Myocyte (in vitro differentiated cells): ENCODE results near the gene TTC39C. TPM values are rescaled to one million over a fixed set of nuclear protein-coding genes. Genes with fewer than 3 reads are reported as not detected.
"Not testable (repeated sequence)": the region's sequence is repeated elsewhere in the genome, so short reads cannot be mapped to it uniquely, and the experiment has no call there.

Source experiments
- DNase-seq: peaks from one replicate; pipeline ENCODE4 v3.0.0-alpha.2; 2012; ENCODE audit warnings: low read depth
- total RNA-seq: library from RNA; depleted of rRNA; stranded (reverse); fragments of >200 nt; gene quantifications from 2 replicates; pipeline ENCODE4 v1.2.3, GENCODE V29; 2014

The TTC39C gene
- total RNA-seq, 1 donor from 2014 or later, result 14.8 TPM

DNA sequence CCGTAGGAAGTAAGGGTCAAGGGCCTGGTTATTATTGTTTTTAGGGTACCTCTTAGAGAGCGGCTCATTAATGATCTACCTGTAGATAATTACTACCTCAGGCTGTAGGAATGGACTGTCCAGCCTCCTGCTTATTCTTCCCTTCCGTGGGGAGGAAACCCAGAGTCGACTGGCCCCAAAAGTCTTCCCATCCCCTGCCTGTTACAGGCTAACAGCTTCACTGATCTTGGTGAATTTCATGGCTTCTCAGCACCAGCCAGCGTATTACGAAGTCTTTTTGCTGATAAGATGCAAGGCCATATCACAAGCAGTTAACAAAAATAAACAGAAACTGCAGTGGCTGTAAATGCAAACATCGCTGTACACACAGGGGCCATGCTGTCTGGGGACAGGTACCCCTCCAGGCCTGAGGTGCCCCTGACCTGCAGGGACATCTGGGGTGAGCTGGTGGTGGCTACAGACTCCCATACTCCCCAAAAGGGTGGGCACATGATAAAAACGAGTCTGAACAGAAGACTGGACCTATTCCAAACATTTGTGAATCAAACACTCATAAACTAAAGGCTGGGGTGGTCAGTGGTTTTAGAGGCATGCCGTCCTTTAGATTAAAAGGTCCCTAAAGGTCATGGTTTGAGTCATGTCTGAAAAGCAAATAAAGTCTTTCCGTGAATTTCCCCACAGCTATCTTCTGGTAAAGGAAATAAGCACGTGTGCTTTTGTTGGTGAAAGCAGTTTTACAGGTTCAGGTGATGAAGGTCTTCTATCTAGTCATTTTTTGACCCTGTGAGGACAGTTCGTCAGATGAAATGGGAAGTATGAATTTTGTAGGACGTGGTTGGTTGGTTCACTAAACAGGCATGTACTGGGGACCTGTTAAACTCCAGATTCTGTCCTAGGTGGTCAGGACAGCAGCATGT, 36.7 kb downstream of the TTC39C start:
- no peak for DNase-seq

DNA sequence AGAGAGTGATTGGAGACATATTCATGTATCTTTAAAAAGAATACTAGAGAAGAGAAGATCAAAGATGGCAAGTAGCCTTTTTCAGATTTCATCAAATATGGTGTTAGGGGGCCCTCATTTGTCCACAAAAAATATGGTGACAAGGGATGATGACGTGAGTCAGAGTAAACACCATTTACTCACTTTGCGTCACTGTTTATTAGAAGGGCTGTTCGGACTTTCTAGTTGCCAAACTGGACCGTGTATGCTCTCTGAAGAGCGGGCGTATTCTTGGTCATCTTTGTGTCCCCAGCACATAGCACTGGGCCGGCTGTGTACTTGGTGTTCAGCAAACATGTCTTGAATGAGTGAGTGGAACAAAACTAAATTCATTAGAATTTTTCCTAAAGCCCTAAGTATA, 37.5 kb downstream of the TTC39C start:
- no peak for DNase-seq

DNA sequence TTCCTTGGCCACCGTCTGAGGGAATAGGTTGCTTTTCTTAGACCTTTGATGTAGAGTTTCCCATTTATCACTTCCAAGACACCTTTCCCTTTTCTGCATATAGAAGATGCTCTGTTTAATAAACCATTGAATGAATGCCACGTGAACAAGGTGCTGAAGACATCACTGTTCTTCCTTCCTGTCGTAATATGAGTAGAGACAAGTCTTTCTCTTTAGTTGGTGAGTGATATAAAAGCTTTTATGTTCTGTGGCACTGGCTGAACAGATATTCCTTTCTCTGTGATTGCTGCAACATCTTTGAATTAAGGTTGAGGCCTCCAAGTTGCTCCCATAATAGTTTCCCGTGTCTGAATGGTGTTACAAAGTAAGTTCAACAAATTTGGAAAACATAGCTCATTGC, 38.7 kb downstream of the TTC39C start:
- DNase-seq, result no peak

GRCh38 chr18:24054130-24054529, 39.6 kb downstream of the TTC39C start:
- DNase-seq, result peak; percentile 44

DNA sequence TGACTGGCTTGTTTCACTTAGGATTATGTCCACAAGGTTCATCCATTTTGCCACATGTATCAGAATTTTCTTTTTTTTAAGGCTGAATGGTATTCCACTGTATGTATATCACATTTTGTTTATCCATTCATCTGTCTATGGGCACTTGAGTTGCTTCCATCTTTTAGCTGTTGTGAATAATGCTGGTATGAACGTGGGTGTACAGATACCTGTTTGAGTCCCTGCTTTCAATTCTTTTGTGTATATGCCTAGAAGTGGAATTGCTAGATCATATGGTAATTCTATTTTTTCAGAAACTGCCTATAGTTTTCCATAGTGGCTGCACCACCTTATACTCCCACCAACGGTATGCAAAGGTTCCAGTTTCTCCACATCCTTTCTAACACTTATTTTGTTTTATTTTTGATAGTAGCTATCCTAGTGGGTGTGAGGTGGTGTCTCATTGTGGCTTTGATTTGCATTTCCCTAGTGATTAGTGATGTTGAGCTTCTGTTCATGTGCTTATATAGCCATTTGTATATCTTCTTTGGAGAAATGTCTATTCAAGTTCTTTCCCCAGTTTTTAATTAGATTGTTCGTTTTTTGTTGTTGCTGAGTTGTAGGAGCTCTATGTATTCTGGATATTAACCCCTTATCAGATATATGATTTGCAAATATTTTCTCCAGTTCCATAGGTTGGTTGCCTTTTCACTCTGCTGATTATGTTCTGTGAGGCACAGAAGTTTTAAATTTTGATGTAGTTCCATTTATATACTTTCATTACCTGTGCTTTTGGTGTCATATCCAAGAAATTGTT, 40.7 kb downstream of the TTC39C start:
- DNase-seq, result no peak

DNA sequence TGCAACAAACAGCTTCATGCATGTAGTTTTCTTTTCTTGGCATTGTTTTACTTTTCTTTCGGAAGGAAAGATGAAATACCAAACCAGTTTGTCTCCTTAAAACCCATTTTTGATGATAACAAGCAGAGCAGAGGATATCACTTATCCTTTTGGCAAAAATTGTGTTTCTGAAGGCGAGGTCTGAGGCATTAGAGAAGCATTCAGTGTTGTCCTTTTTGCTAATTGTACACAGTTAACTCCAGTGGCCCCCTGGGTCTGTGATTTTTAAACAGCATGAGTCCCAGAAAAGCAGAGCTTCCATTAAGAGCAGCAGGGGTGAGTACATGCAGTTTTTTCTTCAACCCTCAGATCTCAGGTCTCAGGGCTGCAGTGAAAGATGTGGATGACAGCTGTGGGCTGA, 41.3 kb downstream of the TTC39C start:
- DNase-seq, result no peak

DNA sequence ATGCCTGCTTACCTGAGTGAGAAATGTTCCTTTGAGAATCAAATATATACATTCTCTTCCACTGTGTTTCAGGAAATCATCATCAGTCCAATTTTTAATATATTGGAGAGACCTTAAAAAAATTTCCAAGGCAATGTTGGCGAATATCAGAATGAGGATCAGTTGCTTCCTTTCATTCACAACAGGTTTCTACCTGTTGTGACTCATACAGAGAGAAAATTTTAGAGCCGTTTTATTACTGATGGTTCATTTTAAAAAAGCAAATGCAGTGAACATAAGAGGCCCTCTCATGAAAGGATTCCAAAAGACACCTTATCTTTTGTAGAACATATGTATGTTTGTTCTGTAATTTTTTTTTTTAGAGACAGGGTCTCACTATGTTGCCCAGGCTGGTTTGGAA, 42.0 kb downstream of the TTC39C start:
- no peak for DNase-seq

GRCh38 chr18:24057804-24058203, 43.2 kb downstream of the TTC39C start:
- DNase-seq, result no peak

DNA sequence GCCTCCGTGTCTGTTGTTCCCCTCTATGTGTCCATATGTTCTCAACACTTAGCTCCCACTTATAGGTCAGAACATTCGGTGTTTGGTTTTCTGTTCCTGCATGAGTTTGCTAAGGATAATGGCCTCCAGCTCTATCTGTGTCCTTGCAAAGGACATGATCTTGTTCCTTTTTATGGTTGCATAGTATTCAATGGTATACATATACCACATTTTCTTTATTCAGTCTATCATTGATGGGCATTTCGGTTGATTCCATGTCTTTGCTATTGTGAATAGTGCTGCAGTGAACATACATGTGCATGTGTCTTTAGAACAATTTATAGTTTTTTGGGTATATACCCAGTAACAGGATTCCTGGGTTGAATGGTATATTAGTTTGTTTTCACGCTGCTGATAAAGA, 44.8 kb downstream of the TTC39C start:
- not testable (repeated sequence) for DNase-seq

- no peak for DNase-seq
These were observed 46.1 kb downstream of the TTC39C start for GRCh38 chr18:24060644-24061043.

DNA sequence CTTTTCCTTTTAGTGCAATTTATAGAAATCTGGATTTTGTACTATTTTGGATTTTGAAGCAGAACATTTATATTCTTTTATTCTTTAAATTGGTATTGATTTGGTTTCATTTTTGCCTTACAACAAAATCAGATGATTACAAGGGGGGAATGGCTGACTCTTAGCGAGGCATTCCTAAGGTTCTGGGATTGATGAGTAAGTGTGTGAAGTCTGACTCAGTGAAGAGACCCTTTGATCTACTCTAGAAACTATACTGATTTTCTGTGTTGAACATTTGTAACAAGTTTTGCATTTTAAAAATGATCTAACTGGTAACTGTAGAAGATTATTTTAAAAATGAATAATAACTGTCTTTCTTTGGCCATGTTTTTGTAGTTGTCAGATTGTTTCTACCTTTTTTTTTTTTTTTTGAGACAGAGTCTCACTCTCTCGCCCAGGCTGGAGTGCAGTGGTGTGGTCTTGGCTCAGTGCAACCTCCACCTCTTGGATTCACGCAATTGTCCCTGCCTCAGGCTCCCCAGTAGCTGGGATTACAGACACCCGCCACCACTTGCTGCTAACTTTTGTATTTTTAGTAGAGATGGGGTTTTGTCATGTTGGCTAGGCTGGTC, 48.7 kb downstream of the TTC39C start:
- no peak for DNase-seq

- peak; percentile 41 for DNase-seq
These were observed 50.0 kb downstream of the TTC39C start for GRCh38 chr18:24064391-24065100.

- DNase-seq, result no peak
These were observed 51.4 kb downstream of the TTC39C start for GRCh38 chr18:24065906-24066305.

DNA sequence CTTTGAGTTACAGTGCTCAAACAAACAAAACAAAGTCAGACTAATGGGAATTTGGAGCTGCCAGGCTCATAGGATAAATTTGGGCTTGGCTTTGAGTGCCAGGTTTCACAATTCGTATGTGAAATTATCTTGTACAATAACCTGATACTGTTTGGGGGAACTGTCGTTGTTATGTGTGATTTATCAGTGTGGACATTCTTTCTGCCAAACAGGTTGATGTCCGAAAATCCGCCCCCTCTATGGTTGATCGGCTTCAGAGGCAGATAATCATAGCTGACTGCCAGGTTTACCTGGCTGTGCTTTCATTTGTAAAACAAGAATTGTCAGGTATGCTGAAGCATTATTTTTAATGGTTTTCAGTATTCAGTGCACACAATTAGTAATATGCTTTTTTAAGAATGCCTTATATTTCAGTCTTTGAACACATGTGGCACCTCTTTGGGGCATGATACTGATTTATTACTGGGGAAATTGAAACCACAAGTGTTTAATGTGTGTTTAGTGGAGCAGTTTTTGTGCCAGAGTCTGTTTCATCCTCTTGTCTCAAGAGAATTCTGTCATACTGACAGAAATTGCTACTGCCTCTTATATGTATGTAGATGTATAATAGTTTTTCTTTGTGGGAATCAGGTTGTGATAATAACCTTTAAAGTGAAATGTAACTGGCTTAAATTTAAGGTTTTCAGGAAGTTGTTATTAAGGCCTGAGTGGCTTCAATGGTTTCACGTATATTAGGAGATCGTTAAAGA, 54.6 kb downstream of the TTC39C start:
- no peak for DNase-seq

GRCh38 chr18:24071029-24071428, 56.5 kb downstream of the TTC39C start:
- no peak for DNase-seq

DNA sequence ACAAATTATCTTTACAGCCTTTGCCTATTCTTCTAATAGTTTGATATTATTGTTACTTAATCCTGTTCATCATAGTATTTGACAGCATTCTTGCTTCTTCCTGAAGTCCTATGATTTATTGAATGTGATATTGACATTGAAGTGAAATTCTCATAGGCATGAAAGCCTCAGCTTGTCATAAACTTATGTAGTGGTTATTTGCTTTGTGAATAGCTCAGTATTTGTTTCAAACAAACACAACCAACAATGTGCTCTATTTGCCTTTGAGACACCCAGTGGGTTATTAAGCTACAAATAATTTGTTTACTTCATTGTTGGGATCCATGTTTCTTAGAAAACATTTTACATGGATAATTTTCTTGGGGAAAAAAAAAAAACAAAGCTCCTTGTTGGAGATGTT, 57.2 kb downstream of the TTC39C start:
- no peak for DNase-seq

DNA sequence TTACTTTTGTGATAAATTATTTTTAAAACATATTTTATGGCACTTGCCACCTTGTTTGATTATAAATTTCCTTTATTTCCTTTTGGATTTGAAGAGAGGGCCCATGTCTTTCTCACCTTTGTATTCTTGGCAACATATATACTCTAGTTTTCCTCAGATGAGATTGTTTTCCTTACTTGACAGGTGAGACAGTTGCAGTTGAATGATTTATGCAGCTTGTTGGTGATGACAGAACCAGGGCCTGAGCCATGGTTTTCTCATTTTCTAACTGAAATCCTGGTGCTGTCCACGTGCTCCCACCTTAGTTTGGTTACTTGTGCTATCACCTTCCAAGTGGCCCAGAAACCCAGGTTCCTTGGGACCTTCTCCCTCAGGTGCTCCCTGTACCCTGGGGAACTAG, 58.2 kb downstream of the TTC39C start:
- DNase-seq, result no peak

DNA sequence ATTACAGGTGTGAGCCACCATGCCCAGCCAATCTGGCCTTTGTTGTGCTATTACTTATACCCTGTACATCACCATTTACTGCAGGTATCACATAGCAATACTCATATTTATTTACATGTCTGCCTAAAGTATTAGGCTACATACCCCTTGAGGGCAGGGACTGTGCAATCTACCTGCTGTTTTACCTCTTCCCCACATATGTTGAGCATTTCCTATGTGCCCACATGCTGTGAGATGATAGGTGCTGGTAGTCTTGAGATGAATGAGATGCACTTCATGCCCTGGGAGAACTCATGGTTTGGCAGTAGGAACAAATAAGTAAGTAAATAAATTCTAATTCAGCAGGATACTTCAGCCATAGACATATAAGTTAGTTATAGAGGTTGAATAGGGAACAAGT, 59.2 kb downstream of the TTC39C start:
- DNase-seq, result no peak

GRCh38 chr18:24074757-24075156, 60.2 kb downstream of the TTC39C start:
- not testable (repeated sequence) for DNase-seq

- DNase-seq, result peak; percentile 99
These were observed 61.4 kb downstream of the TTC39C start for GRCh38 chr18:24075767-24076597.
